ENCODE results near the gene RXFP2. TPM values are rescaled to one million over a fixed set of nuclear protein-coding genes. Genes with fewer than 3 reads are reported as not detected.

The RXFP2 gene
- total and polyA plus RNA-seq, 2 of the 8 experiments (the other 6 are each of a cell fraction or from before 2014, with no cell fraction given): not detected

DNA sequence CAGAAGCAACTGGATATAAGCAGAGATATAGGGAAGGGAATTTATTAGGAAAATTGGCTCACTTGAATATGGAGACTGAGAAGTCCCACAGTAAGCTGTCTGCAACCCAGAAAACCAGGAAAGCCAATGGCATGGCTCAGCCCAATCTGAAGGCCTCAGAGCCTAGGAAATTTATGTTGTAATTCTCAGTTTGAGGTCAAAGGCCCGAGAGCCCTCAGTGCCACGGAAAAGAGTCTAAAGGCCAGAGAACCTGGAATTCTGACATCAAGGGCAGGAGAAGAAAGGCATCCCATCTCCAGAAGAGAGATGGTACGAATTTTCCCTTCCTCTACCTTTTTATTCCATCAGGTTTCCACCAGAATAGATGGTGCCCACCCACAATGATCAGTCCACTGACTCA, 20.1 kb upstream of the RXFP2 start:
- H3K9ac ChIP-seq (replicated peaks in 1 of 4; ENCODE audit: extremely low read depth in 1 of 4, low read depth in 3 of 4, low read length in 3 of 4): no peak overlapping the region
- H4K20me1 ChIP-seq (replicated peaks in 1 of 2; ENCODE audit: control insufficient read depth in 1 of 2, insufficient read depth in 2 of 2, low read length in 2 of 2): no peaks in the 10 kb centered on the region
- H3K9me3 ChIP-seq (ENCODE audit: insufficient read depth in 2 of 2, low read depth in 1 of 2, low read length in 1 of 2): no peaks in the 10 kb centered on the region
- no peak overlapping the region for H2BK20ac ChIP-seq (ENCODE audit: low read length)
- no peak overlapping the region for H3K4me3 ChIP-seq (ENCODE audit: extremely low read depth in 1 of 4, insufficient read depth in 2 of 4, low read depth in 3 of 4, low read length in 4 of 4)
- H2BK12ac ChIP-seq (ENCODE audit: low read depth, low read length): no peak overlapping the region
- no peak overlapping the region for H2BK5ac ChIP-seq (ENCODE audit: low read depth, low read length)
- H3K4me1 ChIP-seq (replicated peaks in 1 of 4; ENCODE audit: control insufficient read depth in 3 of 4, insufficient read depth in 4 of 4, low read length in 3 of 4): no peaks in the 10 kb centered on the region
- H3K18ac ChIP-seq (ENCODE audit: extremely low read depth, low read length): no peak overlapping the region
- no peaks in the 10 kb centered on the region for H3K23me2 ChIP-seq (ENCODE audit: low read depth, low read length)
- no peak overlapping the region for H2AFZ ChIP-seq (ENCODE audit: low read length)
- no peak overlapping the region for H3K4ac ChIP-seq (replicated peaks; ENCODE audit: insufficient read length, low read depth, low read length)
- H4K8ac ChIP-seq (ENCODE audit: extremely low read depth, insufficient read depth, low read length): no peak overlapping the region
- H2BK120ac ChIP-seq (replicated peaks; ENCODE audit: low read depth, low read length): no peak overlapping the region
- ChIA-PET CTCF (ENCODE audit: partially characterized antibody) (interaction anchor here (0.7 kb wide), 1 partner anchor 11 kb away, joined by 3 read pairs; no protein-coding TSS in a partner anchor), POLR2A (ENCODE audit: partially characterized antibody) (no interaction called here)
- no peak overlapping the region for H3K23ac ChIP-seq (ENCODE audit: insufficient read length)
- H3K4me2 ChIP-seq (ENCODE audit: insufficient read depth in 1 of 2, low read depth in 2 of 2, low read length in 2 of 2): no peak overlapping the region
- no peaks in the 10 kb centered on the region for H3K79me1 ChIP-seq (ENCODE audit: low read depth, low read length)
- FAIRE-seq (no peak), DNase-seq (ENCODE audit: low read depth in 1 of 2, low spot score in 2 of 2) (no peak)
- no peaks in the 10 kb centered on the region for H3K36me3 ChIP-seq (ENCODE audit: control insufficient read depth in 2 of 4, insufficient read depth in 4 of 4, low read length in 3 of 4)
- H2BK15ac ChIP-seq (ENCODE audit: low read length): no peak overlapping the region
- no peak overlapping the region for H3K14ac ChIP-seq (ENCODE audit: insufficient read length)
- WGBS, 2 experiments (ENCODE audit: extremely low coverage in 1 of 2, insufficient coverage in 1 of 2, insufficient read length in 1 of 2, insufficient replicate concordance in 2 of 2, low coverage in 1 of 2, low lambda C conversion rate in 2 of 2, missing lambda C conversion rate in 1 of 2): 83% methylated on average over 3 of the region's 3 CpGs; no CpG with 5 or more reads in 1 of the 2 experiments
- H3K27ac ChIP-seq (ENCODE audit: low read depth, low read length): no peak overlapping the region
- H4K91ac ChIP-seq (replicated peaks; ENCODE audit: insufficient read length, low read length): no peak overlapping the region
- H2AK5ac ChIP-seq (ENCODE audit: low read depth, low read length): no peak overlapping the region
- no peaks in the 10 kb centered on the region for H3K79me2 ChIP-seq (ENCODE audit: control insufficient read depth in 1 of 2, insufficient read depth in 2 of 2, low read length in 2 of 2)
- no peak overlapping the region for H4K5ac ChIP-seq (ENCODE audit: insufficient read length, low read depth, low read length)
- no peaks in the 10 kb centered on the region for H3K27me3 ChIP-seq (replicated peaks in 1 of 4; ENCODE audit: control insufficient read depth in 3 of 4, extremely low read depth in 1 of 4, insufficient read depth in 3 of 4, low read length in 3 of 4)
- no peak overlapping the region for H3K56ac ChIP-seq (replicated peaks; ENCODE audit: insufficient read length, low read depth, low read length)
- TF ChIP-seq RNF2 (IDR thresholded peaks at IDR 0.05; ENCODE audit: borderline replicate concordance, low read depth, low read length, missing control alignments, poor library complexity, severe bottlenecking) (no peak), CBX5 (IDR thresholded peaks at IDR 0.05; ENCODE audit: low read depth, low read length) (no peak), SIX5 (IDR thresholded peaks at IDR 0.05; ENCODE audit: low read depth, low read length) (no peak), ASH2L (IDR thresholded peaks at IDR 0.05; ENCODE audit: low read length) (no peak), GABPA (IDR thresholded peaks at IDR 0.05; ENCODE audit: borderline replicate concordance, insufficient read depth, low read length) (no peak), RBBP5 (IDR thresholded peaks at IDR 0.05; ENCODE audit: borderline replicate concordance, low read depth, low read length) (no peak), BRCA1 (IDR thresholded peaks at IDR 0.05; ENCODE audit: low read depth, low read length) (no peak), CHD1 (IDR thresholded peaks at IDR 0.05; ENCODE audit: low read depth, low read length) (no peak), YY1 (IDR thresholded peaks at IDR 0.05; ENCODE audit: low read depth, low read length) (no peak), KDM4A (IDR thresholded peaks at IDR 0.05; ENCODE audit: low read depth, low read length, severe bottlenecking) (no peak), POLR2AphosphoS5 (IDR thresholded peaks at IDR 0.05; ENCODE audit: low read depth, low read length) (no peak), HDAC6 (IDR thresholded peaks at IDR 0.05; ENCODE audit: low read depth, low read length) (no peak)
- TF ChIP-seq, protein P1, sequence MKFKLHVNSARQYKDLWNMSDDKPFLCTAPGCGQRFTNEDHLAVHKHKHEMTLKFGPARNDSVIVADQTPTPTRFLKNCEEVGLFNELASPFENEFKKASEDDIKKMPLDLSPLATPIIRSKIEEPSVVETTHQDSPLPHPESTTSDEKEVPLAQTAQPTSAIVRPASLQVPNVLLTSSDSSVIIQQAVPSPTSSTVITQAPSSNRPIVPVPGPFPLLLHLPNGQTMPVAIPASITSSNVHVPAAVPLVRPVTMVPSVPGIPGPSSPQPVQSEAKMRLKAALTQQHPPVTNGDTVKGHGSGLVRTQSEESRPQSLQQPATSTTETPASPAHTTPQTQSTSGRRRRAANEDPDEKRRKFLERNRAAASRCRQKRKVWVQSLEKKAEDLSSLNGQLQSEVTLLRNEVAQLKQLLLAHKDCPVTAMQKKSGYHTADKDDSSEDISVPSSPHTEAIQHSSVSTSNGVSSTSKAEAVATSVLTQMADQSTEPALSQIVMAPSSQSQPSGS (IDR thresholded peaks at IDR 0.05; ENCODE audit: low read length): no peak
